HG02981 (cell line): ENCODE data around the gene TMEM132D.

Source experiments
- ATAC-seq: cut with Tn5 transposase; IDR thresholded peaks from one replicate; pipeline ENCODE4 v1.9.1; 2021; ENCODE audit warnings: mild to moderate bottlenecking, moderate library complexity; ENCODE audit not compliant: unreplicated experiment

TMEM132D gene

DNA sequence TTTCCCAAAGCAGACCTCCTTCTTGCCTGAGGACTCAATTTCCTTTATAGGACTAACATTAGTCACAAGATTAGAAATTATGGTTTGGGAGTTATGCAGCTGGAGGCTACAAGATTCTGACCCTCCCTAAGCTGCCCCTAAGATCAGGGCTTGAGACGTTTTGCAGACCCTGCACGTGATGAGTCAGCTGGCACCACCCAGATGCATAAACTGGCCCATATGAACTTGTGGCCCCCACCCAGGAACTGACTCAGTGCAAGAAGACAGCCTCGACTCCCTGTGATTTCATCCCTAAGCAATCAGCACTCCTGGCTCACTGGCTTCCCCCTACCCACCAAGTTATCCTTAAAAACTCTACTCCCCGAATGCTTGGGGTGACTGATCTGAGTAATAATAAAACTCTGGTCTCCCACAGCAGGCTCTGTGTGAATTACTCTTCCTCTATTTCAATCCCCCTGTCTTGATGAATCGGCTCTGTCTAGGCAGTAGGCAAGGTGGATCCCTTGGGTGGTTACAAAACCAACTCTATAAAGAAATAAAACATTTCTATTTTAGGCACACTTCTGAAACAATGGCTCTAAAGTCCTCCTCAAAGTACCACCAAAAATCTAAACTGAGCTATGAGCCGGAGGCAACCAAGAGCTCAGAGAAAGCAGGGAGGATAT is 233.4 kb downstream of the TMEM132D start:
- ATAC-seq = no peak

DNA sequence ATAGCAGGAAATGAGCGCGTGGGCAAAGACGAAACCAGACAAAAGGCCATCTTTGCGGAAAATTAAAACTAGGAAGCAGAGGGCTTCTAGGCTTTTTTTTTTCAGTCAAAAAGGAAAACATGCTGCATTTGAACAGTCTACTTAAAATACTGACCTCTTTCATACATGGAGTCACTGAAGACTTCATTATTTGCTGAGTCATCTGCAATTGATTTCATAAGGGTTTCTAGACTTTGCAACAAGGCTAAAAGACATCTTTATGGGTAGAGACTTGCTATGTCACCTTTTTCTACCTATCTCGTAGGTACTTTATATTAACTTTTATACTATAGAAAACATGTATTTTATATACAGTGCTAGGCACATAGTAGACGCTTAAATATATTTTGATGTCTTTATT is 238.4 kb downstream of the TMEM132D start:
- no peak for ATAC-seq

DNA sequence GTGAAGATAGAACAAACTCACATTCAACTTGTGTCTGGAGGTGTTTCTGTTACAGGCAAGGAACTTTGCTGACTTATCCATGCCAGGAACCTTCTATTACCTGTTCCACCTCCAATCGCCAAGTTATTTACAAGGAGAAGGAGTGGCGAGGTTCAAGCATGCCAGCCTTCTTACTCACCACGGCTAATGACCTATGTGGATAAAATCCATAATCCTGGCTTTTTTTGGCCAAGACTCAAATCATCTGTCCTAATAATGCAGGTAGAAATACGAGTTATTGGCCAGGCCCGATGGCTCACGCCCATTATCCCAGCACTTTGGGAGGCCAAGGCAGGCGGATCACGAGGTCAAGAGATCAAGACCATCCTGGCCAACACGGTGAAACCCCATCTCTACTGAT is 241.6 kb downstream of the TMEM132D start:
- ATAC-seq = no peak

DNA sequence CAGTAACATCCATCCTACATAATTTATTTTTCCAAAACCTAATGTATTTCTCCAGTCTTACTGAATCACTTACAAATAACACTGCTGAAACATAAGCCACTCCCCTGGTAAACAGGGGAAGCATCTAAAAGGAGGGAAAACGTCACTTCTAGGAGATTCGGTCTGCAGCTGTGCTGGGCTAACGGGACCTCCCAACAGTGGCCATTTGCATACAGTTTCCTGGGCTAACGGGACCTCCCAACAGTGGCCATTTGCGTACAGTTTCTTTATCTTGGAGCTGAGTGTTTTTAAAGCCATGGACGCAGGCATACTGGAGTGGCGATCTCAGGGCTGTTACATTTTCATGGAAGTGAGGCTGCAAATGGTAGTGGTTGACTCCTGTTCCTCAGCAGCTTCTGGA is 242.9 kb downstream of the TMEM132D start:
- ATAC-seq = no peak

DNA sequence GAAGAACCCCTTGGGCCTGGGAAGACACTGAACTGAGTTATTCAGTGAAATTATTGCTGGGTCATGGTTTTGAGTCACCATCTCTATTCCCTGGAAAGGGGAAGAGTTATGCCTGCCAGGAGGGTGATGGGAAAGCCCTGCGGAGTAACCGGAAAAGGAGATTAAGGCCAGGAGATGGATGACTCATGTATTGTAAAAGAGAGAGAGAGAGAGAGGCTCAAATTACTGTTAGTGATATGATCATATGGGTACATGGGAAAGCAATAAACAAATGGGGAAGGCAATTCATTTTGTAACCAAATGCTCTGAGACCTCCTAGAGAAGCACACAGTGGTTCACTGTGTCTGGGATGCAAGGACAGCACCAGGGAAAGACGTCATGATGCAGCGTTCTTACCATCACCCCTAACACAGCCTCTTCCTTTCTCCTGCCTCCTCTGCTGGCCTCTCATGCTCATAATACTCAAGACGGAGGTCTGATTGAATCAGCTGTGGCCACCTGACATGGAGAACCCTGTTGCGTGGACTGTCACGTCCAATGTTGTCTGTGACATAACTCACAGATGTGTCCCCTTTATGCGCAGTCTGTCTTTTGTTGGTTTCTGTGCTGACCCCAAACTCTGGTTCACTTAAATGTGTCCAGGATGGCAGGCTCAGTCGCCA is 243.7 kb downstream of the TMEM132D start:
- no peak for ATAC-seq

DNA sequence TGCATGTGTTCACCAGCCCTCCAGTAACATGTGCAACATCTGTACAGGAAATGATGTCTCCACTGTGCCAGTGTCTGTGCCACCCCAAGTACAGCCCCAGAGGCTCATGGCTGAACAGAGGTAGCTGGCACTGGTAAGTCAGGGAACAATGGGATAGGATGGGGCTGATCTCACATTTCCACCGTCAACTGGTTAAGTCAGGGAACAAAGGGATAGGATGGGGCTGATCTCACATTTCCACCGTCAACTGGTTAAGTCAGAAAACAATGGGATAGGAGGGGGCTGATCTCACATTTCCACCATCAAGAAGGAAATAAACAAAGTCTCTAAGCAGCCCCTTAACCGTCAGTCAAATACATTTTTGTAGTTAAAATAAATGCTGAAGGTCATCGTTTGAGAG is 246.6 kb downstream of the TMEM132D start:
- no peak for ATAC-seq

DNA sequence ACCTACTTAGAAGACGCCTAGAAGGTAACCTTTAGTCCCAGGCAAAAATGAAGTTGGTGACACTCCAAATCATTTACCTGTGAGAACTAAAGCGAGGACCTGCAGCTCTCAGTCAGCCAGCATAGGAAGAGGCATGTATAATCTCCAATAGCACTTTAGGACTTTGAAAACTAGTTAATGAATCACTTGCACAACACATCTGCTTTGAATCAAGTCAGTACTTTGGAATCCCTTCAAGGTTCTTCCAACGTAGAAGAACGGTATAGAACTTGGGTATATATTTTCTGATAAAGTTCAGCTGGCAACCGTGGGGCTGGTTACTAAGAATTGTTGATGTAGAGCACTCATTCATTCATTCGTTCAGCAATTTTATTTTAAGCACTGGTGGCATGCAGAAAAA is 251.9 kb downstream of the TMEM132D start:
- no peak for ATAC-seq

DNA sequence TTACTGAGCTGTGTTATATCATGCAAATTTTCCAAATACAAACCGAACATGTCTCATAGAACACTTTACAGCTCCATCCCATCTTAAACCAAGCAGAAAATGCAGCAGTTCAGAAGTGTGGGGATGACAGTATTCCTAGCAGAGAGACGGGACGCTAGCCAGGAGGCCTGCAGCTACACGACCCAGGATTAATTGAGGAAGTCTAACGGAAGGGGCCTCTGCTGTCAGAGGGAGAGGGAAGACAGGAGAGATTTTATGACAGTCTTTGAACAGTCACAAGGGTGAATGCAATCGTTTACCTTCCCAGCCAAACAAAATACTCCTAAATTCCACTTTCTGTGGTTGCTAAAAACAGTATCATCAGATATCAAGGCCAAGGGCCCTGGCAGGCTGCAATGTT is 261.9 kb downstream of the TMEM132D start:
- ATAC-seq = no peak

DNA sequence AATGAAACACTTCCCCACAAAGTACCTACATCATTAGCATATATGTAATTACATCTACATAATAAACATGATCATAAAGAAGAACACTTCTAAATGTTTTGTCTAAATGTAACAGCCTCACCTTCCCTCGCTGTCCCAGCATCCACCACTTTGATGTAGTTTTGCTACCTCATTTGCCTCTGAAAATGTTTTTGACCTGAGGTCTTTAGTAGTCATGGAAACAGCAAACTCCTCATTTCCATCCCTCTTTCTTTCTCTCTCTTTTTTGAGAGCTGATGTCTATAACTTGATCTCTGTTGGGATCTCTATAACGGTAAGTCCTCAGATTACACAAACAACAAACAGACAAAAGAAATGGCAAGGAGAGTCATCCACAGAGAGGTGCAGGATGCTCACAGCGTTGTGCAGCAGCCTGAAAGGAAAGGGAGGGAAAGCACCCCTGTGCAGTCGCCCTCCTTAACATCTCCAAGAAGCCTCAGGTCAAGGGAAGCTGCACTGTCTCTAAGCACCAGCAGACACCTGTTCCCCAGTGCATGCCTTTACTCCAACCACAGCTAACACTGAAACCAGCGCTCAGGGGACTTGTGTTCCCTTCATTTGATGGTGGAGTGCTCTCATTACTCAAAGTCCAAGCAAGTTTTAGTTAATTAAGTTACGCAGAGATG is 268.7 kb downstream of the TMEM132D start:
- ATAC-seq = no peak

DNA sequence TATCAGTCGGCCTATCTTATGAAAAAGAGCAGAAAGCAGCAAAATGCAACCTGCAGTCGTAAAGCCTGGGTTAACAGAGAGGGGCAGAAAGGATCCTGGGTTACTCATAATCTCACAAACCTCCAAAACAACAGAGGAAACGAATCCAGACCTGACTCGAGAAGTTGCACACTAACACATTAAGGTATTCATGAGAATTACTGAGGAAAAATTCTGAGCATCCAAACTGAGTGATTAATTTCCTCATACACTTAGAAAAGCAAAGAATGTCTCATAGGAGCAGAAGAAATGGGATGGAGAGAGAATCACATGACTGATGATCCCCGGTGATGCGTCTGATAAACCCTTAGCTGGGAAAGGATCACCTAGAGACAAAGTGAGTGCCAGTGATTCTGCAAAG is 272.5 kb downstream of the TMEM132D start:
- ATAC-seq = no peak

DNA sequence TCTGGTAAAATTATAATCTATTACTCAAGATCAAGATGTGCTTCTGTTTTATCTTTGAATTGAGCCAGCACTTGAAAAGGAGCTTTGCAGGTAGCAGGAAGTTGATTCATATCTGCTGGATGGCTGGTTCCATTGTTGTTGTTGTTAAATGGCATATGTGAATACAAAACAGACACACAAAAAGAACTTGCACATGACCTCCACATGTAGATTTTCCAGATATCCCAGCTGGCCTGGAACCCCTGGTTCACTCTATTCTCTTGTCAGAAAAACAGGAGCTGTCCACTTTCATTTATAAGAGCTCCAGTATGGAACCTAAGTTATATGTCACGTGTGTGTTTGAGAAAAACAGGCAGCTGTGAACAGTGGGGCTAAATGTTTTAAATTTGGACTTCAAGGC is 273.9 kb downstream of the TMEM132D start:
- no peak for ATAC-seq

DNA sequence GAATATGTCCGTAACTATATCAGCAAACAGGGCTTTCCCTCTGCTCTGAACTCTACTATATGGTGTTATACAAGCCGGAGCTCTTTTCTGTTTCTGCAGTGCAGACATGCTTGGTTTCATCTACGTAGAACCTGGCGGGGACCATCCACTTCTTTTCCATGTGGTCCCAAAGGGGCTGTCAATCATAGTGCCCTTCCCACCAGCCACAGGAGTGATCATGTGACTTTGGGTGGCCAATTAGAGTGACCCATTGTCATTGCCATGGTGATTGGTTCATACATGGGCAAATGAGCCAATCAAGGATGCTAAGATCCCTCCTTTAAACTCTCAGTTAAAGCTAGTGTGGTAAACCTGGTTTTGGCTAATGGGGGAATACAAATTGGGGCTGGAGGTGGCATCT is 281.3 kb downstream of the TMEM132D start:
- ATAC-seq = no peak

DNA sequence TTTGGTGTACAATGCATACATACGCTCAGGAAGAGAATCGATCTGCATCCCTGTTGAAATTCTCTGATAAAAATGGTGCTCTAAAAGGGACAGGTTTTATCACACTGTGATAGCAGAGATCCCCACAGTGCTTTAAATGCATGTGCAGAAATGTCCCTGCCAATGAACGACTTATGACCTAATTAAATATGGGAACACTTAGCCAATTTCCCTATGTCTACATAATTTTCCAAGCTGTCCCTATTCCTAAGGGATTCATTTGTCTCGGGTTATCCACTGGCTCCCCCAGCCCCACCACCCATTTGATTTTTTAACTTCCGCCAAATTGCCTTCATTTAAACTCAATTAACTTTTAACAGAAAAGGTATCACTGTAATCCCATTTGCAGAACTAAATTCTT is 284.6 kb downstream of the TMEM132D start:
- no peak for ATAC-seq

DNA sequence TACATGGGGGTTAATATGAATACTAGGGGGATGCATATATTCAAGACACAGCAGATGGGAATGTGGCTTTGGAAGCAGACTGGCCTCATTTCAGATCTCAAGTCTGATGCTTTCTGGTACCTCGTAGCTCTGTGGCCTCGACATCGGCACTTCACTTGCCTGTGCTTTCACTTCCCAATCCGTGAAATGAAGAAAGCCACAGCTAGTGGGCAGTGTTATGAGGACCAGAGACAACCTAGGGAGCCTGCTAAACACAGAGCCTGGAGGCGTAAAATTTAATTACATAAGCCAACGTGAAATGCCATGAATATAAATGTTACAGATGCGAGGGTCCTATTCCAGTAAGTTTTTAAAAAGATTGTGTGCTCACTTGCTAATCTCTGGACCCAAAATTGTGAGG is 286.0 kb downstream of the TMEM132D start:
- no peak for ATAC-seq

DNA sequence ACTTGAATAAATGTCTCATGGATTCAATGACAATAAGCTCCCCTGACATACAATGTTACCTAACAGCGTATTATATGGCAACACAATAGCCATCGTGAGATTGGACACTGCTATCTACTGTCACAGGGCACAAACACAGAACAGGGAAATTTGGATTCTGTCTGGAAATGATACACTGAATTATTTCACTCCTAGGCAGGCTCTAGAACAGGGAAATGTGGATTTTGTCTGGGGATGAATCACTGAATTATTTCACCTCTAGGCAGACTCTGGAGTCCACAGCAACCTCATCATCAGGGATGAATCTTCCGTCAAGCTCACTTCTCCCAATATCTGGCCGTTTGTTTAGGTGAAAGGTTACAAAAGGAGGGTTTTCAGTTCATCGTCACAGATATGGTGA is 288.8 kb downstream of the TMEM132D start:
- no peak for ATAC-seq

DNA sequence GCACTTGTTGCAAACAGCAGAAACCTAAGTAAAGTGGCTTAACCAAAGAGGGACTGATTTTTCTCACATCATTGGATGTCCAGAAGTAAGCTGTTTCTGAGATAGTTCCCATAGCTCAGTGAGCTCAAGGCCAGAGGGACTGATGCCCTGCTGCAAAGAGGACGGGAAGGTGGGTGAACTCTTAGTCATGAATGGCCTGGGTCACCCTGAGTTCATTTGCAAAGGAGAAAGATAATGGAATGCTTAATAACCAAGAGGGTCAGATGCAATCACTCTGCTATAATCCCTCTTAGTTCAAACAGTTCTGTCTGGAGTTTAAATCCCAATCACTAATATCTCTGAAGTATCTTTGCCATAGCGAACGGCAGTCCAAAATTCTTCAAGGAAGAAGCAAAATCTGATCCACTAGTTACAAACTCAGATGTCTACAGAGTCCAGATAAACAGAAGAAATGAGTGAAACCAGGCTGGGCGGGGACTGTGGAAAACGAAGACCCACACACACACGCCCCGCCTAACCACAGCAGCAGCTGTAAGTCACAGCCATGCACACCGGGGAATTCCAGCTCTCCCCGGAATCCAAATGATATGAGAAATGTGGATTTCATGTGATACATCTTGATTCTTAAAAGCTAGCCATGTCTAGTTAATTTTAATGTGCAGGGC is 289.5 kb downstream of the TMEM132D start:
- no peak for ATAC-seq

DNA sequence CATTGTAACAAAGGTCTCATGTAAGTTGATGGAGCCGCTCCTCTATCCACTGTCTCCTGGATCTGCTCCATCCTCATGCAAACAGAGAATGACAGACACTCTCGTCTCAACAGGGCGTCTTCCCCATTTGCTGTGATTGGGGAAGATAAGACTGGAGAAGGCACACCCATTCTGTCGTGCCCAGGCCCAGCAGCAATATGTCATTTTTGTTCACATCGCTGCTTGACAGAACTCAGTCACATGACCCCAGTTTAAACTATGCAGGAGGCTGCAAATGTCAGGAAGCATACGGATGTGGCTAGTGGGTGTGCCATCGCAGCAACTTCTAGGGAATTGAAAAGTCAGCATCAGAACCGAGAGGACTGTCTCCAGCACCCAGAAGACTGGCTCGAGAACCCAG is 290.5 kb downstream of the TMEM132D start:
- no peak for ATAC-seq

DNA sequence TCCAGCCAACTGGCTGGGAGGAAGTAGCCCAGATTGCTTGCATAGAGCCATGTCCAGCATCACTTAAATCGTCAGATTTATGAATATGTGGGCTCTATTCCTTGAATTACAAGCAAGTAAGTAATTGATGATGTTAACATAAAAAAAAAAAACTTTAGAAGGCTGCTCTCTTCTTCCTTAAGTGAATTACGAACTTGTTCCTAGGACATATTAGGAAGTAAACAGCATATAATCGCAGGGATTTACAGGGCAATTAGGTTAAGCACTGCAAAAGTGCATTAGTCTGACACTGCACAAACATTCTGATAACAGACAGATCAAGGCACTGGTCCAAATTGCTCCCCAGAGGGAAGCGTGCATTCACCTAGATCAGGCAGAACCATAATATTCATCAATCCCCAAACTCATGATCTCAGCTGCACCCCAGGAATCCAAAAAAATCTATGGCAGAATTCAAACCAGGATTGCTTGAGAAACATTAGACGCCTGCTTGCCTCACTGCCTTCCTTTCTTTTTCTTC is 293.2 kb downstream of the TMEM132D start:
- ATAC-seq = no peak

DNA sequence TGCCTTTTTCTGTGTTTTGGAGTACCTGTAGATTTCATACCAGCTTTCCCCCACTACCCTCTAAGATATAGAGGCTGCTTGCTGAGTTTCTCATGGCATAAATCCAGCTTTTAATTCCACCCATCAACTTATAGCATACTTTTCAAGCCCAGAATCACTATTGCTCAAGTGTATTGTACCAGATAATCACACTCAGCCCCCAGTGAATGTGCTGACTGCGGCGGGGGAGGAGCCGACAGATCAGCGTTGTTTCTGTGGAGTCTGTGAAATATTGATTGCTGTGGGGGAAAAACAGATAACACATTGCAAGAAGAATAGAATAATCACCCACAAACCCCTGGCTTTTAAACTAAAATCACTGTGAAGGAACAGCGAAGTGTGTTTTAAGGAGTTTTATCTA is 296.1 kb downstream of the TMEM132D start:
- no peak for ATAC-seq

DNA sequence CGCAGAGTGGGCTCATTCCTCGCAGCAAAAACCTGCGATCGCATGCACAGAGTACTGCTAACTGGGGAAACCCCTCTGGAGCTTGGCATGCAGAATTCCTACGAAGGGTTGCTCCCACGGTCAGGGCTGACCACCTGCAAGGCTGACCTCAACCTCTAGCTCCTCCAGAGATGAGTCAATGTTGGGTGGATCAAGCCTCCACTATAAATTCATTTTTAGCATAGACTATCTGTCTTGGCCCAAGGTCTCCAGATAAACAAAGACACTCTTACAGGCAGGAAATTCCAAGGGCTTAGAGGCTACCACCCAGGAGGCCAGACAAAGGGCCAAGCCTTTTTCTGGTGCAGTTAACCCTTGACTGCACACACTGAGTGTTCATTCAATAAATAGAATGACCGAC is 296.5 kb downstream of the TMEM132D start:
- ATAC-seq = no peak

DNA sequence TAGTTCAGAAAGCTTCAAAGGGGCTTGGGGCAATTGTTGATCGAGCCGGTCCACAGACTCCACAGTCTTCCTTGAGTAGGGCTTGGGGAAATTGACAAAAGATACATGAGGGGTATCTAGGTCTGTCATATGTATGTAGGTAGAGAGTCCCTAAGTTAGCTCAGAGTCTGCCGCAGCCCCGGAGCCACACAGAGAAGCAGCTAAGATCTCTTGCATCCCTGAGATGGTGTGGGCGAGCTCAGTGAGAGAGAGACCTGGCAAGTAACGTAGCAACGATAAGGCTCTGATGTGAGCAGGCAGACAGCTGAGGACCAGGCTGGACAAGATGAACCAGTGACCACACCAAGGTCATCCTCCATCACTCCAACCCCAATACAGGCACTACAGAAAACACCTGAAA is 297.6 kb downstream of the TMEM132D start:
- ATAC-seq = no peak

DNA sequence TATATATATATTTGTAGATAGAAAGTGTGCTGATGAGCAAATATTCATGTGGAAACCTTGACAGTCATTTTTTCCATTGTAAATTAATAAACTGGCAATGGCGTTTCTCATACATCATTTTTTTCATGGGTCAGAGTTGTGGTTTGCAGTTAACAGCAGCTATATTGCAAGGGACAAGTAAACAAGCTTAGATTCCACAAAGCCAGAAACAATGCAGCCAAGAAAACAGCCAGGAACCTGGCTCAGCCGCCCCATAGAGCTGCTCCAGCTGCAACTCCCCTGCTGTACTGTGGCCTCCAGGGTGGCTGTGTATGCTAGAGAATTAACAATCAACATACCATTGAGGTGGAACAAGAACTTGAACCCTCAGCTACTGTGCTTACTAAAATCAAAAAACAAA is 298.2 kb downstream of the TMEM132D start:
- no peak for ATAC-seq
